HG03342 (cell line): ENCODE results near the gene ERN1.

Source experiments
- ATAC-seq: cut with Tn5 transposase; IDR thresholded peaks from one replicate; pipeline ENCODE4 v1.9.1; 2021; ENCODE audit warnings: mild to moderate bottlenecking, moderate library complexity; ENCODE audit not compliant: unreplicated experiment

Gene ERN1

DNA sequence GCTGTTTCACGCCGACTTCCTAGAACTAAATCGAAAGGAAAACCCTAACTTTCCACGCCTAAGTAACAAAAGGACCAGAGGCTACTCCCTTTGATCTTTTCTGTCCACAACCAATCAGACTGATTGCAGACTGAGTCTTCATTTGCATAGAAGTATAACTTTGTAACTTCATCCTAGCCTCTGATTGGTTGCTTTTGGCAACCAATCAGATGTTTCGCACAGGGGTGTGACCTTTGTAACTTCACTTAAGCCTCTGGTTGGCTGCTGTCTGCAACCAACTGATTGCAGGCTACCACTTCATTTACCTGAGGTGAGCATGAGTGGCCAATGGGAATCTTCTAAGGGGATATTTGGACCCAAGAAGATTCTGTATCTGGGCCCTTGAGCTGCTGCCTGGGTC, 92.1 kb downstream of the ERN1 start:
- no peak for ATAC-seq

DNA sequence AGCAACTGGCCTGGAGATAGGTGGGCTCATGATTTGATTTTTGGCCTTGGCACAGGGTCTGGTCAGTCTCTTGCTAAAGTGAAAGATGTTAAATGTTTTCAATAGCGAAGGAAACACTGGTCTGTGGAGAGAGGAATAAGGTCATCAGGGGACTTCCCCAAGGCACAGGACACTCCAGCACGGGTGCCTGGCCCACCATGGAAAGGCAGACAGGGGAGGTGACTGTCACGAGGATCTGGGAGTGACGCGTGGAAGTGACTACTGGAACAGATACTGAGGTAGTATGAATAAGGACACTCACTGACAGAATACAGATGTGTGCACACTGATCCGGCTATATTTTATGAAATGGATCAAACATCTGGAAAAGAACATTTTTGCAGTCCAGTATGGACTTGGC, 92.8 kb downstream of the ERN1 start:
- no peak for ATAC-seq

DNA sequence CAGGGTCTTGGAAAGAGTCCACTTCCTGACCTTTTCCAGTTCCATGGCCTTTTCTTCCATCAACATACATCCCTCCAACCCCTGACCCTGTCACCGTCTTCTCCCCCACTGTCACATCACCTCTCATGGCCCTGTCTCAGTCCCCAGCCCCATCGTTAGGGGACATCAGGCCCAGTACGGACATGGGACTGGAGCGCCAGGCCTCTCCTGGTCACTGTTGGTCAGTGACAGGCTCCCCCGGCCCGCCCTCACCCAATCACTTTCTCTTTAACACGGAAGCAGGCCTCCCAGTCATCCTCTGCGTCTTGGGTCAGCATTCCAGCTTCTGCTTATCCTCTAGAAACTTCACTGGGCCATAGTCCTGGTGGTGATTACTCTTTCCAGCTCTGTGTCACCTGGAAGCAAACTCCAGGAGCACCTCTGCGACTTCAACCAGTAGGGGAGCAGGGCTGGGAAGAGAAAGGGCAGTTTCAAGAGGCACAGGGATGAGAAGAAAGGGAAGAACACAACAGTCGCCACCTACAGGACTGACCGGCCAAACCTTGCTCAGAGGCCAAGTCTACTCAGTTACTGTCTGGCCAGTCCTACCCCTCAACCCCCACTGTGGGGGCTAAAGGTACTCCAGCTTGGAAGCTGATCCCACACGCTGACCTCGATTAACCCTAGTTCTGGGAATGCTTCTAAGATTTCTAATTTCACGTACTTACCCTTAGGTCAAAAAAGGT, 93.6 kb downstream of the ERN1 start:
- no peak for ATAC-seq

DNA sequence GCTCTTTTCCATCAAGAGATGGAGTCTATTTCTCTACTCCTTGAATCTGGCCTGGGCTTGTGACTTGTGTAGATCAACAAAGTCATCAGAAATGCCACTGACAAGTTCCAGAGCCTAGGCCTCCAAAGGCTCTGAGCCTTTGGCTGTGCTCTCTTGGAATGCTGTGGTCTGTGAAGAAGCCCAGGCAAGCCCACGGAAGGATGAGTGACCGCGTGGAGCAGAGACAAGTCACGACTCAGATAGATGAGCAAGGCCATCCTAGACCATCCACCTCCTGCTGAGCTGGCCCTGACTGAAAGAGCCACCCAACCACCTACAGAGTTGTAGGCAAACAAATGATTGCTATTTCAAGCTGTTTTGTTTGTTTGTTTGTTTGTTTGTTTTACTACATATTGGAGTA, 97.9 kb downstream of the ERN1 start:
- ATAC-seq = no peak

DNA sequence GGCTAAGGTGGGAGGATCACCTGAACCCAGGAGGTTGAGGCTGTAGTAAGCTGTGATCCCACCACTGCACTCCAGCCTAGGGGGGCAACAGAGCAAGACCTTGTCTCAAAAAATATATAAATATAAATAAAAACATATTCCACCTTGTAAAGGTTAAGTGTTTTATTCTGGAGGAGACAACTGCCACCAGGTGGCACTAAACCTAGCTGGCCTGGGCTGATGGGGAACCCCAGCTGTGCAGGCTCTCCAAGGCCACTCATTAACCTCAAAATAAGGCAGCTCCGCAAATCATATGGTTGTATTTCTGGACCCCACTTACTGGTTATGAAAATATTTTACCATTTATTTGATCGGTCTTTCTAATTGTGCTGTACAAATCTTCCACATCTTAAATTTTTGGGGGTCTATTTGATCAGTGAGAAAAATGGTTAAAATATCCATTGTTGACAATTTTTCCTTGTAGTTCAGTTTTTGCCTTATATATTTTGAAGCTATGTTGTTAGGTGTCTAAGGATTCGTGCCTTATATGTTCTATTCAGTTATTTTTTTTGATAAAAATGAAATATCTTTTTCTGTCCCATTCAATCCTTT, 101.0 kb downstream of the ERN1 start:
- ATAC-seq = no peak

DNA sequence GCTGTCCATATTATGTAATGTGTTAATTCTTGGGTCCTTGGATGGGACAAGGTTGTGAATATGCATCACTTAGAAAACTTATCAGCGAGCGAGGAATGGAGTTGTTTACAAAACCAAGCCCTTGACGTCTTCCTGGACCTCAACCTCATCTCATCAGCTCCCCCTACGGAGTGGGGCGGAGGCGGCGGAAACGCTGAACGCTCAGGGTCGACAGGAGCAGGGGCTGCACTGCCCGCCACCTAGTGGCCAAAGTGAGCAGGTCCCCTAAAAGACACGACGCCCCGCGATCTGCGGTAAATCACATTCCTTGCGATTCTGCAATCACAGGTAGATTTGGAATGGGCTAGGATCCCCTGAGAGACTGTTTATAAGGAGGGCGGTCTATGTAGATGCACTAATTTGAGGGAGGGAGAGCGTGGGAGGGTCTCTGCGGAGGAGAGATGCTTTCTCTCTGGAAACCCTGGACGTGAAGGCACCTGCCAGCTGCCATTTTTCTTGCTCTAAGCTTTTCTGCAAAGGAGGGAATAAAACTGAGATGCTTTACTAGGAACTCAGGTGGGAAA, 104.1 kb downstream of the ERN1 start:
- peak; percentile 67 for ATAC-seq

DNA sequence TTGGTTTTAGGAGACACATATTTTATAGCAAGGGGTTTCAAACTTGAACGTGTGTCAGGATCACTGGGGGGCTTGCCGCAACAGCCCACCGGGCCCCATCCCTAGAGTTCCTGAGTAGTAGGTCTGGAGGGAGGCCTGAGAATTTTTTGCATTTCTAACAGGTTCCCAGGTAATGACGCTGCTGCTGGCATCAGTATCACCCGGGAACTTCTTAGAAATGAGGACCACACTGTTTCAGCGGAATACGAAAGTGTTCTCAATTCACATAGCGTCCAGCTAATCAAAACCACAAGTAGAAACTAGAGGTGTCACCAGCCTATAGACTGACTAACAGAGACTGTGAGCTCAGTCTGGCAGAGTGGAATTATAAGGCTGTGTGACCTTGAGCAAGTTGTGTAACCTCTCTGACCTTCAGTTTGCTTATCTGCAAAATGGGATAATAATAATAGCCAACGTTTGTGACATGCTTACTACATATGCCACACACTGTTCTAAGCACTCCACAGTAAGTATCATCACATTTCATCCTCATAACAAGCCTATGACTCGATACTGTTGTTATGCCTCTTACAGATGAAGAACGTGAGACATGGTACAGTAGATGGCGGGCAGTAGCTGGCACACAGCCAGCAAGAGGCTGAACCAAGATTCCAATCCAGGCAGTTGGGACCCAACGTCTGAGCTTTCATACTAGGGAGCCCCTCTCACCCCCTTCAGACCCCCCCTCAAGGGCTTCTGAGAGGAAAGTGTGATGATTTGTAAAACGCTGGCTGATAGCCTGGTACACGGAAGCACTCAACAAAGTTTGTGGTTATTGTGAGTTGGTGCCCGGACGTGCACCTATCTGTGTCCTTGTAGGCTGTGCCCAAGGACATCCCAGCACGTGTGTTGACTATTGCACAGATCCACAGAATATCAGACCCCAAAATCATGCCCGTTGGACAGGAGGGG, 104.9 kb downstream of the ERN1 start:
- ATAC-seq = no peak

DNA sequence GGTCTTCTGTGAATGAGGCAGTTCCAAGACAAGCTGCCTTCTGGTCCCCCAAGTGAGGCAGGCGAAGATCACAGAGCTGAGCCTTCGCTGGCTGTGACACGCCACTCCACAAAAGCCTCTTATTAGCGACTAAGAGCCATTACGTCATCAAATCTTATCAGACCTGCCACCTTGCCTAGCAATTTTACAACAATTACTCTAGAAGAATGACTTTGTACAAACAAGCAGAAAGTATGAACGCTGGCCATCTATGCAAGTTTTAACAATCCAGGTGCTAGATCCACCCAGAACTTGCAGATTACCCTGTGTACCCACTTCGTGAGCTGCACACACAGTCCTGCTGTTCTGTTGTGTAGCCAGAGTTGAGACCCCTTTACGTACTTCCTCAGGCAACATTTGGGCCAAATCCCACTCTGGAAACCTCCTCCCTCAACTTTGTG, 105.7 kb downstream of the ERN1 start:
- no peak for ATAC-seq

DNA sequence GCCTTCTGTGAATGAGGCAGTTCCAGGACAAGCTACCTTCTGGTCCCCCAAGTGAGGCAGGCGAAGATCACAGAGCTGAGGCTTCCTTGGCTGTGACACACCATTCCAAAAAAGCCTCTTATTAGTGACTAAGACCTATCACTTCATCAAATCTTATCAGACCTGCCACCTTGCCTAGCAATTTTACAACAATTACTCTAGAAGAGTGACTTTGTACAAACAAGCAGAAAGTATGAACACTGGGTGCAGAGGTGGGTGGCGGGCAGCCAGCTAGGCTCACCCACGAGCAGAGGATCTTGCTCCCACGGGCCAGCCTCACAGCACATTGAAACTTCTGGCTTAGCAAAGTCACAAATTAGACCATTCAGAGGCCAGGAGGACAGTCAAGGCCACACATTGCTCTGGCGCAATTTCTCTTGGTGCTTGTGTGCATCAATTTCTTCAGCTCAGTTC, 107.3 kb downstream of the ERN1 start:
- ATAC-seq = no peak

DNA sequence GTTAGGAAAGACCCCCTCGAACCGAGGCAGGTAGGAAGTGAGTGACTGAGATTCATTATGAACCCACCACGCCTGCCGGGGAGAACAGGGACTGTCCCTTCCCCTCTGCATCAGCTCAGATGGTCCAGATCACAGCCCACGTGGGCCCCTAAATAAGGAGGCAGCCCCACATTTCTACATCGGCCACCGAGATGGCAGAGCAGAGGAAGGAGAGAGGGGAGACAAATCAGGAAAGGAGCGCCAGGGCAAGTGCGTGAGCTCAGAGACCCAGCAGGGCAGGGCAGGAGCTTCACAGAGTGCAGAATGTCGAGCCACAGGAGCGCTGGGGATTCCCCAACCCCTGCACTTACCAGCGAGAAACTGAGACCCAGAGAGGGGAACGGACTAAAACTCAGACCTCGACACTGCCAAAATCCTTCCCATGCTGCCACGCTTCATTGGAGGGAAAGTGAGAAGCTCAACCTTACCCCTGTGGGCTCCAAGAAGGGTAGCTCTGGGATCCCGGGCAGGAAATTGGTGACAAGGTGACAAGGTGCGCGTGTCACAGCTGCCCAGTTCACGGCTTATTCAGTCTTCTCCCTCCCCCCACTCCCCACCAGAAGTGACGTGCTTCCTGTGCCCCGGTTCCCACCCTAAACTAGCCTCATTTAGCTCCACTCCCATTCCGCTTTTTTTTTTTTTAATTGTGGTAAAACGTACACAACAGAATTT, 109.7 kb downstream of the ERN1 start, which contains the start of gene ICAM2:
Gene ICAM2, minus strand, starts transcription at position 578 of the 711 bp plus-strand sequence. CDS start 13,942 bp downstream, outside the sequence.
- peak; percentile 61 for ATAC-seq

DNA sequence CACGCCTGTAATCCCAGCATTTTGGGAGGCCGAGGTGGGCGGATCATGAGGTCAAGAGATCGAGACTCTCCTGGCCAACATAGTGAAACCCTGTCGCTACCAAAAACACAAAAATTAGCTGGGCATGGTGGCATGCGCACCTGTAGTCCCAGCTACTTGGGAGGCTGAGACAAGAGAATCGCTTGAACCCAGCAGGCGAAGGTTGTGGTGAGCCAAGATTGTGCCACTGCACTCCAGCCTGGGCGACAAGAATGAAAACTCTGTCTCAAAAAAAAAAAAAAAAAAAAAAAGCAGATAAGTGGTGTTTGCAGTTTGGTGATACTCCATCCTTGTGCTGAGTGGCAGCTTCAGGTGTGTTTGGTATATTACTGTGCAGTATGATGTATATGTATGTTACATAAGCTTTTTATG, 110.4 kb downstream of the ERN1 start:
- ATAC-seq = peak; percentile 9

DNA sequence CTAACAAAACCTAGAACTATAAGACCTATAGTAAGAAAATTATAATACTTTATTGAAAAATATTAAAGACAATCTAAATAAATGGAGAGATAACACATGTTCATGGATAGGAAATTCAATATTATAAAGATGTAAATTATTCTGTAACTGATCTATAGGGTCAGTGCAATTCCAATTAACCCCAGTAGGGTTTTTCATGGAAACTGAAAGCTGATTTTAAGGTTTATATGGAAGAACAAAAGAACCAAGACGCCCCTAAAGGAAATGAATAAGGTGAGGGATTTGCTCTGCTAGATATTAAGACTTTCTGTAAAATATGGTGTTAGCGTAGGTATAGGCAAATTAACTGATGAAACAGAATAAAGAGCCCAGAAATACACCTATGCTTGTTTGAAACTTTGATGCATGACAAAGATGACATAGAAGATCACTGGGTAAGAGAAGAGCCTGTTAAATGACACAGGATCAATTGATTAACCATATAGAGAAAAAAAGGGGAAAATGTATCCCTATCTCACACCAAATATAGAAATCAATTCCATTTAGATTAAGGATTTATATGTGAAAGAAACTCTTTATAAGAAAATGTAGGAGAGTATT, 112.5 kb downstream of the ERN1 start:
- ATAC-seq = no peak

DNA sequence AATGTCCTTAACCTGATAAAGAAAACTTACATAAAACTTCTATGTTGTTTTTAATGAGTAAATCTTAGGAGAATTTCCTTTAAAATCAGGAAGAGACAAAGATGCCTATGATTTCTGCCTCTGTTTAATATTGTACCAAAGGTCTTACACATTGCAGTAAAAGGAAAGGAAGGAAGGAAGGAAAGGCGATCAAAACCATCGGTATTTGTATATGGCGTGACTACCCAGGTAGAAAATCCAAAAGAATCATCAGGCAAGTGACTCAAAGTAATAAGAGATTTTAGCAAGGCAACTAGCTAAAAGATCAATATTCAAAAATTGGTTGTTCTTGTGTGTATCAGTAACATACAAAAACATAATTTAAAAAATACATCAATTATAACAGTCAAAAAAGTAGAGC, 113.0 kb downstream of the ERN1 start:
- no peak for ATAC-seq

DNA sequence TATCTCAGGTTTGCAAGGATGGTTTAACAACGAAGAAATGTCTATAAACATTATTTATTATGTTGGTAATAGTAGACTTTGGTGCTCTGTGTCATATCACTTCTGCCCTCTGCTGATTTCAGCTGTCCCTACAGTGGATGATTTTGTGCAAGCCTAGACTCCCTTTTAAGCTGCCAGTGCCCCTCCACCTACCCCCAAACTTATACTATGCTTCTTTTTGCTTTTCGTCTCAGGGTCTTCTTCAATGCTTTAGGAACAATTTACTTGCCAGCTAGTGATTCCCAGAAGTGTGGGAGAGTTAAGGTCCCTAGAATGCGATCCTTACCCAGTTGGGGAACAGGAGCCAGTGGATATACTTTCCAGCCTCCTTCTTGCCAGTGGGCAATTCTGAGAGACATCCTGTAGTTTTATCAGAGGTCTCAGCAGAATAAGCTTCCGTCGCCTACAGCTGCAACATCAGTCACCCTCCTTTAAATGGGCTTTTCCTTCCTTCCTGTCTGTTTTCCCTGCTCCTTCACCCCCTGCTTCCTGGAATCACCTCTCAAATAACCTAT, 113.6 kb downstream of the ERN1 start:
- ATAC-seq = no peak

DNA sequence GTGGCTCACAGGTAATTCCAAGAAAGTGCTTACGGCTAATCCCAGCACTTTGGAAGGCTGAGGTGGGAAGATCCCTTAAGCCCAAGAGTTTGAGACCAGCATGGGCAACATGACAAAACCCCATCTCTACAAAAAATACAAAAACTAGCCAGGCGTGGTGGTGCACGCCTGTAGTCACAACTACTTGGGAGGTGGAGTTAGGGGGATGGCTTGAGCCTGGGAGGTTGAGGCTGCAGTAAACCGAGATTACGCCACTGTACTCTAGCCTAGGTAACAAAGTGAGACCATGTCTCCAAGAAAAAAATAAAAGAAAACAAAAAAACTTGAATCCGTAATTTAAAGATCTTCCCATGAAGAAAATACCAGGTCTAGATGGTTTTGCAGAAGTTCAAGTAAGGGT, 114.5 kb downstream of the ERN1 start:
- ATAC-seq = no peak

DNA sequence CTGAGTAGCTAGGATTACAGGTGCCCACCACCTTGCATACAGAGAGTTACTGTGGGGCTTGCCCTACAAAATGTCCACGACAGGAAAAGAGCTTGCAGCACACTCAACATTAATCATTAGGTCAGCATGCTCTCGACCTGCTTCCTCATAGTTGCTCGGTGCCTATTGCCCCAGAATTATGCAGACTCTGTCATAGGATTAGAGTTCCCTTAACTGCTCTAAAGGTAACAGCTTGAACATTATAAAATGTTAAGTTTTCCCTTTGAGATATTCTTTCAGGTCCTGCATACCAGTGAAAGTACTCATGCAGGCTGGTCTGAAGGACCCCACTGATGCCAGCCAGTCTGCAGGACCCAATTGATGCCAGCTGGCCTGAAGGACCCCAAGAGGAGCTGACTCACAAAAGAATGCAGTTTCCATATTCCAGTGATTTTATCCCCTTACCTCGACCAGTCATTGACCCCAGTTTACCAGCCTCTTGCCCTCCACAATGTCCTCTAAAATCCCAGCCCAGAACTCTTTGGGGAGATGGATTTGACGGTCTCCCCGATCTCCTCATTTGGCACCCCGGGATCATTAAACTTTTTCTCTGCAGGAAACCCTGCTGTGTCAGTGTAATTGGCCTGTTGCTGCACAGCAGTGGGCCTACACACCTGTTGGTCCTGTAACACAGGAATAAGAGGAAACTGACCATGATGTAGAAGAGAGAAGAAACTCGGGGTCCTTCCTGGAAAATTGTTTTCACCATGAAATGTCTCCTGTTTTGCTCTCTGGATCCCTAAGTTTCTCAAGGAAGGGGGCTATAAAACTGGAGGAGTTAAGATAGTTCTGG, 120.2 kb downstream of the ERN1 start:
- ATAC-seq = no peak

DNA sequence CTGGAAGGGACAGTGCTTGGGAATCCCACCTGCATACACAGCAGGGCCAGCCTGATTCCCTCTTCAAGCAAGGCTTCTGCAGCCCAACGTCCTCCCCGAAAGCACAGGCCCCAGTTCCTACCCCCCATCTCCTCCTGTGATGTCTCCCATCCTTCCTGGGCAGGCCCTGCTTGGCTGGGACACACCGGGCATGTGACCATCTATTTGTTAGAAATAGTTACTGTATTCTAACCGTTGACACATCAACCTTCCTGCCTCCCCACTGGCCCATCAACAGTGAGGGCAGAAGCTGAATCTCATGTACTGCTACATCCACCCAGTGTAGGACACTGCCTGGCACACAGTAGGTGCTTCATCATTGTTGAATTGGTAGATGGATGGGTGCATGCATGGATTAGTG, 121.1 kb downstream of the ERN1 start:
- ATAC-seq = no peak

DNA sequence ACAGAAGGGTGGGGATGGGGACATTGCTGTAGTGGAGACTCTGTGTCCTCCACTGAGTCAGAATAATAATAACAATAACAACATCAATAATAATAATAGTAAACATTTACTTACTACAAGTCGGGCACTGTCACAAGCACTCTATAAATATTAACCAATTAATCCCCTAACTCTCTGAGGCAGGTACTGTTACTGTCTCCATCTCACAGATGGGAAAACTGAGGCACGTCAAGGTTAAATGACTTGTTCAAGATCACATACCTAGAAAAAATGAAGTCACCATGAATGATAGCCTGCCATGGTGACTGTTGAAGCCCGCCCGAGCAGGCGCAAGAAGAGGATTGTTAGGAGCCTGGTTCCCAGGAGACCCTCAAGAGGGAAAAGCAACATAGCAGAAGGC, 121.6 kb downstream of the ERN1 start:
- no peak for ATAC-seq

DNA sequence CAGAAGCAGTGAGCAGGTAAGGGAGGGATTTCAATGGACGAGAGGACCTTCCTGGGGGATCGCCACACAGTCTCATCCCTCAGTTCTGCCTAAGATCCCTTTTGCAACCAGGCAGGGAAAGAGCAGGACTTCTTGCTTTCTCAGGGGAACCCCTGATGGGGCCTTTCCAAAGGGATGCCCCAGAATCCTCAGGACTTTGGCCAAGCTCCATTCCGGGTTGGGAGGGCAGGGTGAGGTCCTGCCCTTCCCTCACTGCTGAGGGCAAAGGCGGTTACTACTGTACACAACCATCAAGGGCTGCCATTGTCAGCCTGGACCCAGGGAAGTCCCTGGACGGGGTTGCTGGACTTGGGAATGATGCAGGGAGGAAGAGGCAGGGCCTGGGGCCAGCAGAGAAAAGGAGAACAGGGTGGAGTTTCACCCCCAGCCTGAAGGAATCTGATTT, 122.1 kb downstream of the ERN1 start:
- ATAC-seq = no peak
